ENCODE measurements around the gene NOX3.
A peak's percentile ranks its signal among the peaks of the same experiment; 100 is the strongest.
"Not testable (repeated sequence)": the region's sequence is repeated elsewhere in the genome, so short reads cannot be mapped to it uniquely, and the experiment has no call there.

NOX3 gene

GRCh38 chr6:155495011-155495768 lies 39.6 kb upstream of the NOX3 start:
- TF ChIP-seq CTCF (IDR thresholded peaks at IDR 0.05; ENCODE audit: extremely low read depth, missing control alignments) = no peak
- no peak for DNase-seq (ENCODE audit: low spot score)

- DNase-seq (ENCODE audit: low spot score) = peak; percentile 49
- no peak for TF ChIP-seq CTCF (IDR thresholded peaks at IDR 0.05; ENCODE audit: extremely low read depth, missing control alignments)
Measured at GRCh38 chr6:155493694-155494143, 38.1 kb upstream of the NOX3 start.

GRCh38 chr6:155493026-155493693 lies 37.5 kb upstream of the NOX3 start:
- TF ChIP-seq CTCF (IDR thresholded peaks at IDR 0.05; ENCODE audit: extremely low read depth, missing control alignments) = no peak
- no peak for DNase-seq (ENCODE audit: low spot score)

DNA sequence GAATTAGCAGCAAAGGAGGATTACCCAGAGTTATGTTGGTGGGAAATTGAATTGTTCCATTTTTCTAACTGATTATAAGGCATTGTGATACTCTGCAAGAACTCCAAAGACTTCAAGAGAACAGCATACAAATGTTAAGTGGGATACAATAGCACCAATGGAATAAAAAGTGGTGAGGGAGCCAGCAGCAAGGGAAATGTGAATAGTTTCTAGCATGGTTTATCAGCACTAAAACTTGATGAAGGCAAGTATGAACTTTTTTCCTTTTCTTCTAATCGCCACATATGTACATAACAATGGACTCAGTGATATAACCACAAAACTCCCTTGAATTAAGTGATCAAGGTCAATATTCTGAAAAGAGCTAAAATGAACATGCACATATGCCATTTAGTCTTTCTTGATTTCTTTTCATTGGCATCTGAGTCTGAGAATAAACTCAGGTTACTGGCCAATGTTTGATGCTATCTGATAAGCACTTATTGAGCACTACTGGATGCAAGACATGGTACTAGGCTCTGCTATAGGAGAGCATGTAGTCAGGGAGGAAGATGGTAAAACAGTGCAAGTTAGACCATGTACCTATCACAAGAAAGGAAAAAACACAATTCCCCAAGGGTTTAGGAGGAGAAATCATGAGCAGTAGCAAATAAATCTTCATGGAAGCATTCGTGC lies 36.6 kb upstream of the NOX3 start:
- no peak for TF ChIP-seq CTCF (IDR thresholded peaks at IDR 0.05; ENCODE audit: extremely low read depth, missing control alignments)
- no peak for DNase-seq (ENCODE audit: low spot score)

GRCh38 chr6:155491421-155491820 lies 35.8 kb upstream of the NOX3 start:
- no peak for TF ChIP-seq CTCF (IDR thresholded peaks at IDR 0.05; ENCODE audit: extremely low read depth, missing control alignments)
- DNase-seq (ENCODE audit: low spot score) = no peak

- not testable (repeated sequence) for DNase-seq (ENCODE audit: low spot score)
Measured at GRCh38 chr6:155488197-155488596, 32.6 kb upstream of the NOX3 start.

DNA sequence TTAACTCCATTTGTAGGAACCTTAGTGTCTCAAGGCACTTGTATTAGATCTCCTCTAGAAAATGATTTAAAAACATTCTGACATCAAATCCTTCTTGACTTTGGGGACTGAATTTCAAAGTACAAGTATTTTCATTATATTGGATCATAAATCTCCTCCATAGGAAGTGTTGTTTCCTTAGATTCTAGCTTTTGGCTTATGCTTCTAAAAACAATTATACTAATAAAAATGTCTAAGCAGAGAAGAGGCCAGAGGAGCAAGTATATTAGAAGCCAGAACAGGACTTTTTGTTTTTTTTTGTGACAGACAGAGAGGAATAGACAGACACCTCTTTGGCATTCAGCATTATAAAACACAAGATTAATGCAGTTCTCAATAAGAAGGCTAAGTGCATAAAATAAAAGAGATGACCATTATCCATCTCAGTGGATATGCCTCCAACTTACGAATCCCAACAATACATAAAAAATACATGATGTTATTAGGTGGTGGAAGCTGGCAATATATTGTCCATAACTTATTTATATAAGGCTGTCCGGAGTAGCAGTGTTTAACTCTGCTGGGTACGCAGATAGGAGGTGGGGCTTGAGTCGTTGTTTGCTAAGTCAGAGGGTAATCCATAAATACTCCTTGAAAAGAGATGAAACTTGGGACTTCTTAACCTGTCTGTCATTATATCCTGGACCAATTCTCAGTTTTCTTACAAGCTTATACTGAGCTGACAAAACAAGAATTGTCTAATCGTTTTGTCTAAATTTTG lies 31.9 kb upstream of the NOX3 start:
- DNase-seq (ENCODE audit: low spot score) = no peak

More for the DNA sequence above, 31.9 kb upstream of the NOX3 start:
- no peak for TF ChIP-seq CTCF (IDR thresholded peaks at IDR 0.05; ENCODE audit: extremely low read depth, missing control alignments)
